ENCODE data around the gene ANTXR2. TPM values are rescaled to one million over a fixed set of nuclear protein-coding genes. Genes with fewer than 3 reads are reported as not detected.

The ANTXR2 gene
- total RNA-seq, 4 donors from 2014 or later = 136 to 215 (median 183) TPM

DNA sequence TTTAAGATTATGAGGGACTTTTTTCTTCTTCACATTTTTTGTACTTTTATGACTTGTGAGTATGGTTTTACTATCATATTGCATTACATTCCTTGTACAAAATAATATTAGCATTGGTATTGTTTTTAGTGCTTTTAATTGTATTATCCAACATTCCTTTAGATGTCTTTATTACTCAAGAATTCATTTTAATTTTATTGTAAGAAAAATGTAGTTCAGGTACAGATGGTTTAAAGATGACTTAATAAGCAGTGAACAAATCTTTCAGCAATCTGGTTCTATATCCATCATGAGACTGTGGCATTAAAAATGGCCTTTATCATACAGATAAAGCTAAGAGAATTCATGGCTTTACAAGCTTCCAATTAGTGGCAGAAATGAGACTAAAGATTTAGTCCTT is 191.6 kb downstream of the ANTXR2 start:
- TF ChIP-seq, protein P1, sequence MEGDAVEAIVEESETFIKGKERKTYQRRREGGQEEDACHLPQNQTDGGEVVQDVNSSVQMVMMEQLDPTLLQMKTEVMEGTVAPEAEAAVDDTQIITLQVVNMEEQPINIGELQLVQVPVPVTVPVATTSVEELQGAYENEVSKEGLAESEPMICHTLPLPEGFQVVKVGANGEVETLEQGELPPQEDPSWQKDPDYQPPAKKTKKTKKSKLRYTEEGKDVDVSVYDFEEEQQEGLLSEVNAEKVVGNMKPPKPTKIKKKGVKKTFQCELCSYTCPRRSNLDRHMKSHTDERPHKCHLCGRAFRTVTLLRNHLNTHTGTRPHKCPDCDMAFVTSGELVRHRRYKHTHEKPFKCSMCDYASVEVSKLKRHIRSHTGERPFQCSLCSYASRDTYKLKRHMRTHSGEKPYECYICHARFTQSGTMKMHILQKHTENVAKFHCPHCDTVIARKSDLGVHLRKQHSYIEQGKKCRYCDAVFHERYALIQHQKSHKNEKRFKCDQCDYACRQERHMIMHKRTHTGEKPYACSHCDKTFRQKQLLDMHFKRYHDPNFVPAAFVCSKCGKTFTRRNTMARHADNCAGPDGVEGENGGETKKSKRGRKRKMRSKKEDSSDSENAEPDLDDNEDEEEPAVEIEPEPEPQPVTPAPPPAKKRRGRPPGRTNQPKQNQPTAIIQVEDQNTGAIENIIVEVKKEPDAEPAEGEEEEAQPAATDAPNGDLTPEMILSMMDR (IDR thresholded peaks at IDR 0.05; ENCODE audit: low read depth) = no peak

DNA sequence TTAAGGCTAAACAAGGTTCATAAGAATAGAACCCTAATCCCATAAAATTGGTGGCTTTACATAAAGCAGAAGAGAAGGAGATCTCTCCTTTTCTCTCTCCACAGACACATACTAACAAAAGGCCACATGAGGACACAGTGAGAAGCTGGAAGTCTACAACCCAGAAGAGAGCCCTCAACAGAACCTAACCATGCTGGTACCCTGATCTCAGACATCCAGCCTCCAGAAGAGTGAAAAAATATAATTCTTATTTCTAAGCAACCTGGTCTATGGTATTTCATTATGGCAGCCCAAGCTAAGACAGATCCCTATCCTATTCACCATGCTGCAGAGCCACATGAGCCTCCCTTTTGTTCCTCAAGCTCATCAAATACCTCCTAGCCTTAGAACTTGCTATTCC is 195.5 kb downstream of the ANTXR2 start:
- TF ChIP-seq, protein P1 (IDR thresholded peaks at IDR 0.05; ENCODE audit: low read depth) = no peak

DNA sequence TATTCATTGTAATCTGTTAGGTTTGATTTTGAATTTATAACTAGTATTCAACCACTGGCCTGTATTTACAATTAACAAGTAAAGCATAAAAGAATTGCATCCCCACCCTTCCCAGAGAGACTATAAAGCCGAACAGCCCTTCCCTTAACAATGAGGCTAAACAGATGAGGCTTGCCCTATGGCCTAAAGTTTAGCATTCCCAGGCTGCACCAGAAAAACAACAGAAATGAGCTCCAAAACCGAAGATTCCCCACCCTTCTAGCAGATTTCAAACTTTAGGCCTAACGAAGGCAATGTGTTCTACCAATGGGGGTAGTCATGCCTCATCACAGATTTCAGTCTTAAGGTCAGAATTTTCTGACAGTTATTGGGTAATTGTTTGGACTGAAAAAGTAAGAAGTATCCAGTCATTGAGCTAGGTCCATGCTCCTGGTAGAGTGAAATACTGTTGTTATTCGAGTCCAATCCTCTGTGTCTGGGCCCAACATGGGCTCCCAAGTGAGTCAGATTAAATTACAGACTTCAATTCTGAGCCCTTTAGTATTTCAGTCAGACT is 197.6 kb downstream of the ANTXR2 start:
- TF ChIP-seq, protein P1 (IDR thresholded peaks at IDR 0.05; ENCODE audit: low read depth) = no peak

DNA sequence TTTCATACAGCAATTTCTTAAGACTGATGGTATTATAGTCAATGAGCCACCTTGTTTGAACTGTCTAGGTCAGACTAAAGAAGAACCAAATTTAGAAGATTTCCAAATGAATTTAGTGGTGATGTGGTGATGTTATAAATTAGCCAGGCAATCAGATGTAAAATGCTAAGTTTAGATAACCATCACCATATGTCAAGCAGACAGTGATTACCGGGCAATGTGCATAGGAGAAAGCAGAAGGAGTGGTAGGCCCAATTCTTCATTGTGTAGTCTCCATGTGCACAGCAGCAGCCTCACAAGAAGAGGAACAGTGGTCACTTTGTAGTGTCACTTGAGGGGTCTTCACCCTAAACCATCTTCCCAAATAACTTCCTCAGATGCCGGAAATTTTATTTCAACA is 198.8 kb downstream of the ANTXR2 start:
- TF ChIP-seq, protein P1 (IDR thresholded peaks at IDR 0.05; ENCODE audit: low read depth) = no peak

DNA sequence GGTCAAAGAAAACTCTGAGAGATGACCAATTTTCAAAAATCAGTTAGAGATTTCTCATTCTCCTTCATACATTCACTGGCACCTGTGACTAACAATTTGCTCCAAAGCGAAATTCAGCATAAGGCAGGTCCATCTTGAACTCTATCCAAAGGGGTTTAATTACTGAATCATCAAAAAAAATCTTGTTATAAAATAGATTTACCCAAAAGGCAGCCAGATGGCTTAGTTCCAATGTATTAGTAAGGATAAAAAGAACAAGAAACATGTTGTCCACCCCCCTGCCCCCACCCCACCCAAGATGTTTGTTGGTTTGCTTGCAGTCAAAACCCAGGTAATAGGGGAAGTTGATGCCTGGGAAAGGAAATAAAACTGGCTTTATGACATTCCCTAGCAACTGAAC is 200.3 kb downstream of the ANTXR2 start:
- TF ChIP-seq, protein P1 (IDR thresholded peaks at IDR 0.05; ENCODE audit: low read depth) = no peak

DNA sequence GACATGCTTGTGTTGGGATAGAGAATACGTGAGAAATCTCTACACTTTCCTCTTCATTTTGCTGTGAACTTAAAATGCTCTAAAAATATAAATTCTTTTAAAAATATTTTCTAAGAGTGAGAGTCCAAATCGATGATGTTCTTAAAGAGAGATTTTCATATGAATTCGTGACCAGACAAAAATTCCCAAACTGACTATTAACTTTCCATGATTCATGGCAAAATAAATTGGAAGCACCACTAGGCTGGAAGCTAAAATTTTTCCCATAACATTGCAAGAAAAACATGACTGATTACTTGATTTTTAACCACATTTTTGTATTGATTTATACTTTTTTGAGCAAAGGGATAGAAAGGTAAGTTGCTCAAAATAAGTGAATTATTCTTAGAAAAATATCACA is 201.1 kb downstream of the ANTXR2 start:
- TF ChIP-seq, protein P1 (IDR thresholded peaks at IDR 0.05; ENCODE audit: low read depth) = no peak

DNA sequence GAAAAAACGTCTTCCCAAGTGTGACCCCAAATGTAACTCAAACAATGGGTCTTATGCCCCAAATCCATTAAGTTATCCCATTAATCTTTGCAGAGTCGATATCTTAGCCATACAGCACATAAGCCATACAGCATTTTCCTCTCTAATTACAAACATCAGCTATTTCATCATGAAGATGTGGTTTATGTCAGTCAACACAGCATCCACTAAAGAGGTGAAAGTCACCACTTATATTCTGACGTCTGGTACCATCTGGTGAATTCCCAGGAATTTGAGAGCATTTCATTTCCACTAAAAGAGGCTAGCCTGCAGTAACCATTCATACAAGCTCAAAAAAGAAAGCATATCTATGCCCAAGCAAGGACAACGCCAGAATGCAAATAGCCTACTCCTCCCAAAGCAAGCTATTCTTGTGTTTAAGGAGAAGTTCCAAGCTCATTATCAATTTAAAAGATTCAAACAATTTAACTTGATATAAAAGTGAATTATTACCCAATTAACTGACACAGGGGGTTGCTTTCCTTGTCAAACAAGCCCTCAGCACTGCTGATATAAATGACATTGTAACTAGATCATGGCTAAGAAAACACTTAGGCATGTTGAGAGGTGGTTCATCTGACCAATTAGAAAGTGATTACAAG is 203.3 kb downstream of the ANTXR2 start:
- TF ChIP-seq, protein P1 (IDR thresholded peaks at IDR 0.05; ENCODE audit: low read depth) = no peak

Data from subcutaneous adipose tissue (tissue), 4 donors.